Vein endothelial cell (primary cell): ENCODE results near the gene NUDT2. TPM values are rescaled to one million over a fixed set of nuclear protein-coding genes. Genes with fewer than 3 reads are reported as not detected.

Experiments used
- small RNA-seq: library from RNA; depleted of rRNA; stranded (forward); fragments of <200 nt; gene quantifications from one replicate; pipeline ENCODE3, GENCODE V24; 2012
- total RNA-seq: library from RNA; depleted of rRNA; stranded (reverse); fragments of >200 nt; gene quantifications from 2 replicates; pipeline ENCODE4 v1.2.3, GENCODE V29; 2012

Gene NUDT2
- total RNA-seq, result 28.6 and 34.9 TPM in 2 replicates

DNA sequence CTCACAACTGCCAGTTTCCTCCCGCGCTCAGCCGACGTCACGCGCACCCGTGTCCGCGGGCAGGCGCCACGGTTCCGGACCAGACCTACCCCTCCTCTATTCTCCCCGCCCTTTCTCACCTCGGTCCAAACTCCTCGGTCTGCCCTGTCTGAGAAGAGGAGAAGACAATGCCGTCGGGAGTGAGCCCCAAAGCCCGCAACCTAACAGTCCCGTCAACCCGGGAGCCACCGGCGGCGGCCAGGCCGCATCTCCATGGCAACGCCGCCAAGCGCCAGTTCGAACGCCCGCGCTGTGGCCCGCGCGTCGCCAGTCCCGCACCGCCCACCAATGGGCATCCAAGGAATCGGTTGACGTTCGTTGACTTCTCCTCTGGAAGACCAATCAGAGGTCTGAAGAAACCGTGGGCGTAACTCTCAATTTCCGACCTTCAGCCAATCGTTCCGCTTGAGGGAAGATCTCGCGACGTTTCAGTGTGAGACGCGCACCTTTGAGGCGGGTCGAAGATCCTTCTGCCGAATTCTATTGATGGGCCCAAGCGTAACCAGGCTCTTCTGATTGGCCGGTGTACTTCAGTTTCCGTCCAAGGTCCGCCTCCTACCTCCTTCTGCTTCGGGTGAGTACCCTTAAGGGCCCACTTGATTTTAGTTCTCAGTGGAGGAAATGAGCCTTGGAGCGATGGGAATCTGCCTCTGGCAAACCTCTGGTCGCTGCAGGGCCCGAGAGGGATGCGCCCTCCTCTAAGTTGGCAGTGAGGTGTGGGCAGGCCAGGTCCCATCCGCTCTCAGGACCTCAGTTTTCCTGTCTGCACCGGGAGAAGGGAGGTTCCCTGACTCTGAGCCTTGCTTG is at the start of gene NUDT2, which contains the start of gene KIF24:
TSS of gene NUDT2 (plus strand) at position 583 of the 846 bp plus-strand sequence. CDS start 9,471 bp downstream, outside the sequence.
TSS of gene KIF24 (minus strand) at position 282 of the 846 bp plus-strand sequence. CDS start 17,922 bp downstream, outside the sequence.

DNA sequence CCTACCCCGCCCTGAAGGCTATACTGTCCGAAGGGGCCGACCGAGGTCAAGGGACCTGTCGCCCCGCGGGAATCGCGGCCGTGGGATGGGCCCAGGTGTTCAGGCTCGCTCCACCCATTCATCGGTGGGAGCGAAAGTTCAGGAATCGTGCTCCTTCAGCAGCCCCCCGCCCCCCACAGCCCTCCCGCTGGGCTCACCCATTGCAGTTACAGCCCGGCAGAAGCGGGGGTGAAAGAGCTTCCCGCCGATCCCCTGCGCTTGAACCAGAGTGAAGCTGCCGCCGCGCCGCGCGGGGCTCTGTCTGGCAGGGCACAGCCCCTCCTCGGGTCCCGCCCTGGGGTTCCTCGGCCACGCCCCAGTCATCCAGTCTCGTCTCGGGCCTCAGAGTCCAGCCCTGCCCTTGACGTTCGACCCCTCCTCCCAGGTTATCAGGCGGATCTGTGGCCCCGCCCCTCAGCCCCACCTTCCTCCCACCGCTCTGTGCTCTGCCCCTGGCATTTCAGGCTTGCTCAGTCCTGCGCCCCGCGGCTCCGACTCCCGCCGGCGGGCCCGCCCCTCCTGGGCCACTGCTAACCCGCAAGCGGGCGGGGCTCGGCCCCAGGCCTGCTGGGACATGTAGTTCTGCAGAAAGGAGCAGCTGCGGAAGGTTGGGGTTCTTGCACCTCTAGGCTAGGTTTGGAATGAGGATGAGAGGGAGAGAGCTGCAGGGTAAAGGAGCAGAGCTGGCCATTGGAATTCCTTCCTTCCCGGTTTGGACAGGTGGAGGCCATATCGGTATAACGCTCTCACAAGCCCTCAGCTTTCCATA is 47.4 kb downstream of the NUDT2 start, which contains the start of gene MYORG:
TSS of gene MYORG (minus strand) at position 303 of the 808 bp plus-strand sequence. CDS start 3,955 bp downstream, outside the sequence.

Small RNA genes lying within 50 kb of the gene (small RNA-seq; reads per million reads assigned to genes)
- gene RF00019, result not detected
- gene RNU2-50P, result not detected

Other genes starting within 250 kb of the NUDT2 start
- 28.4 and 33.1 TPM in 2 replicates for gene DCAF12, start 202.9 kb upstream of the NUDT2 start, total RNA-seq
- gene UBAP1, start 150.5 kb upstream of the NUDT2 start, total RNA-seq, result 40.5 and 41.2 TPM in 2 replicates
- 2.0 and 3.7 TPM in 2 replicates for gene KIF24, start 301 bp upstream of the NUDT2 start, total RNA-seq
- gene MYORG, start 47.3 kb downstream of the NUDT2 start, total RNA-seq, result 3.6 and 6.1 TPM in 2 replicates
- gene FAM219A, start 129.0 kb downstream of the NUDT2 start, total RNA-seq, result 20.6 and 26.9 TPM in 2 replicates
- gene DNAI1, start 129.2 kb downstream of the NUDT2 start, total RNA-seq, result not detected in 2 replicates
- gene ENHO, start 193.4 kb downstream of the NUDT2 start, total RNA-seq, result 0.29 TPM in 1 of 2 replicates, not detected in the other